Lower lobe of right lung (tissue), 2 donors: ENCODE measurements around the gene EXD3. TPM values are rescaled to one million over a fixed set of nuclear protein-coding genes. Genes with fewer than 3 reads are reported as not detected.

ENCODE experiments used
- ATAC-seq, 2 donors: fragments of 200-7000 bp; cut with Tn5 transposase; one replicate each; pipeline ENCODE4 v1.9.1; 2020 to 2022; ENCODE audit warnings: mild to moderate bottlenecking in 2 of 2, moderate library complexity in 2 of 2
- DNase-seq: peaks from one replicate; pipeline ENCODE4 v3.0.0-alpha.2; 2020
- H3K27ac ChIP-seq: fragments of 200-600 bp; one replicate; pipeline ENCODE4 v1.8.0; 2022
- H3K27me3 ChIP-seq: fragments of 200-600 bp; one replicate; pipeline ENCODE4 v1.8.0; 2022; ENCODE audit warnings: low read depth
- H3K36me3 ChIP-seq: fragments of 200-600 bp; one replicate; pipeline ENCODE4 v1.8.0; 2022; ENCODE audit warnings: mild to moderate bottlenecking
- H3K4me1 ChIP-seq: fragments of 200-600 bp; one replicate; pipeline ENCODE4 v1.8.0; 2022
- H3K4me3 ChIP-seq: fragments of 200-600 bp; one replicate; pipeline ENCODE4 v1.8.0; 2022; ENCODE audit warnings: mild to moderate bottlenecking
- H3K9me3 ChIP-seq: fragments of 200-600 bp; one replicate; pipeline ENCODE4 v1.8.0; 2022
- CTCF ChIP-seq: fragments of 200-600 bp; IDR thresholded peaks from one replicate; pipeline ENCODE4 v1.8.0; 2022; ENCODE audit warnings: antibody characterized with exemption, mild to moderate bottlenecking
- intact Hi-C: fragments of 100-400 bp; cut with DNase I; formaldehyde crosslinking; loops from one replicate; pipeline ENCODE4 v1.11.0; 2022
- total RNA-seq: library from RNA; stranded (reverse); fragmentation: NEBNext Ultra II Directional; extraction: Animal tissue kit (Norgen Biotek cat#: 25700); gene quantifications from one replicate; pipeline ENCODE4 v1.2.1, GENCODE V29; 2021
- donor health status: DM: no; HTN: yes; CAD: no; lungs with severe emphysema.

The EXD3 gene
- total RNA-seq, 1 donor from 2014 or later, result 25.2 TPM

- peaks cover 30% of the 10 kb centered on the region for H3K27me3 ChIP-seq
- intact Hi-C loops, result no loop called here
Measured at GRCh38 chr9:137293094-137293481, 129.9 kb downstream of the EXD3 start.

GRCh38 chr9:137286975-137287383 lies 136.0 kb downstream of the EXD3 start:
- peak; percentile 53 for TF ChIP-seq CTCF
- Histone ChIP-seq H3K9me3 (no peaks in the 10 kb centered on the region), H3K36me3 (peaks cover 5% of the 10 kb centered on the region), H3K4me3 (no peak overlapping the region), H3K27me3 (no peaks in the 10 kb centered on the region), H3K27ac (no peak overlapping the region), H3K4me1 (no peaks in the 10 kb centered on the region)
- intact Hi-C loops, result no loop called here
- DNase-seq (peak; percentile 52), ATAC-seq (peak; percentile 84 to 90)

More at GRCh38 chr9:137293094-137293481, 129.9 kb downstream of the EXD3 start:
- Histone ChIP-seq H3K4me3 (no peak overlapping the region), H3K27ac (peak overlapping the region; percentile 69), H3K36me3 (no peaks in the 10 kb centered on the region), H3K4me1 (peaks cover 22% of the 10 kb centered on the region), H3K9me3 (no peaks in the 10 kb centered on the region)
- DNase-seq (no peak), ATAC-seq (no peak)
- no peak for TF ChIP-seq CTCF

GRCh38 chr9:137281345-137282116 lies 141.4 kb downstream of the EXD3 start:
- Histone ChIP-seq H3K4me3 (no peak overlapping the region), H3K27ac (no peak overlapping the region), H3K36me3 (peaks cover 37% of the 10 kb centered on the region), H3K9me3 (no peaks in the 10 kb centered on the region), H3K4me1 (peaks cover 9% of the 10 kb centered on the region), H3K27me3 (no peaks in the 10 kb centered on the region)
- ATAC-seq (no peak), DNase-seq (no peak)
- TF ChIP-seq CTCF, result no peak
- intact Hi-C loops, result no loop called here

- Histone ChIP-seq H3K4me3 (no peak overlapping the region), H3K27ac (no peak overlapping the region), H3K9me3 (no peaks in the 10 kb centered on the region), H3K27me3 (no peaks in the 10 kb centered on the region), H3K4me1 (peaks cover 17% of the 10 kb centered on the region), H3K36me3 (peaks cover 37% of the 10 kb centered on the region)
- TF ChIP-seq CTCF, result peak; percentile 22
- intact Hi-C loops, result no loop called here
- no peak for ATAC-seq
- DNase-seq, result peak; percentile 44
Measured at GRCh38 chr9:137280474-137281344, 142.3 kb downstream of the EXD3 start.

- H3K4me3 ChIP-seq, result no peak overlapping the region
- peak; percentile 45 for DNase-seq
- no peaks in the 10 kb centered on the region for H3K27me3 ChIP-seq
- ATAC-seq, result no peak
- H3K4me1 ChIP-seq, result peaks cover 24% of the 10 kb centered on the region
- intact Hi-C loops, result no loop called here
- TF ChIP-seq CTCF, result no peak
- no peaks in the 10 kb centered on the region for H3K9me3 ChIP-seq
- H3K27ac ChIP-seq, result no peak overlapping the region
- H3K36me3 ChIP-seq, result peaks cover 37% of the 10 kb centered on the region
Measured at GRCh38 chr9:137279741-137280473, 143.1 kb downstream of the EXD3 start.
